ENCODE results near the gene RGS9.

The RGS9 gene

GRCh38 chr17:65230040-65230439 is 92.9 kb downstream of the RGS9 start:
- Histone ChIP-seq H3K9me3 (ENCODE audit: control insufficient read depth, low read length) (no peaks in the 10 kb centered on the region), H2AFZ (no peak overlapping the region), H3K27me3 (ENCODE audit: control insufficient read depth, insufficient read depth, low read length) (no peaks in the 10 kb centered on the region), H3K4me2 (ENCODE audit: low read length) (no peak overlapping the region), H3K36me3 (ENCODE audit: control insufficient read depth, insufficient read depth, low read length) (no peaks in the 10 kb centered on the region), H3K9ac (no peak overlapping the region), H3K79me2 (no peaks in the 10 kb centered on the region), H3K4me3 (ENCODE audit: low read depth, low read length) (no peak overlapping the region), H3K27ac (no peak overlapping the region), H3K4me1 (no peaks in the 10 kb centered on the region)
- TF ChIP-seq, protein P1, sequence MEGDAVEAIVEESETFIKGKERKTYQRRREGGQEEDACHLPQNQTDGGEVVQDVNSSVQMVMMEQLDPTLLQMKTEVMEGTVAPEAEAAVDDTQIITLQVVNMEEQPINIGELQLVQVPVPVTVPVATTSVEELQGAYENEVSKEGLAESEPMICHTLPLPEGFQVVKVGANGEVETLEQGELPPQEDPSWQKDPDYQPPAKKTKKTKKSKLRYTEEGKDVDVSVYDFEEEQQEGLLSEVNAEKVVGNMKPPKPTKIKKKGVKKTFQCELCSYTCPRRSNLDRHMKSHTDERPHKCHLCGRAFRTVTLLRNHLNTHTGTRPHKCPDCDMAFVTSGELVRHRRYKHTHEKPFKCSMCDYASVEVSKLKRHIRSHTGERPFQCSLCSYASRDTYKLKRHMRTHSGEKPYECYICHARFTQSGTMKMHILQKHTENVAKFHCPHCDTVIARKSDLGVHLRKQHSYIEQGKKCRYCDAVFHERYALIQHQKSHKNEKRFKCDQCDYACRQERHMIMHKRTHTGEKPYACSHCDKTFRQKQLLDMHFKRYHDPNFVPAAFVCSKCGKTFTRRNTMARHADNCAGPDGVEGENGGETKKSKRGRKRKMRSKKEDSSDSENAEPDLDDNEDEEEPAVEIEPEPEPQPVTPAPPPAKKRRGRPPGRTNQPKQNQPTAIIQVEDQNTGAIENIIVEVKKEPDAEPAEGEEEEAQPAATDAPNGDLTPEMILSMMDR (IDR thresholded peaks at IDR 0.05) = no peak

DNA sequence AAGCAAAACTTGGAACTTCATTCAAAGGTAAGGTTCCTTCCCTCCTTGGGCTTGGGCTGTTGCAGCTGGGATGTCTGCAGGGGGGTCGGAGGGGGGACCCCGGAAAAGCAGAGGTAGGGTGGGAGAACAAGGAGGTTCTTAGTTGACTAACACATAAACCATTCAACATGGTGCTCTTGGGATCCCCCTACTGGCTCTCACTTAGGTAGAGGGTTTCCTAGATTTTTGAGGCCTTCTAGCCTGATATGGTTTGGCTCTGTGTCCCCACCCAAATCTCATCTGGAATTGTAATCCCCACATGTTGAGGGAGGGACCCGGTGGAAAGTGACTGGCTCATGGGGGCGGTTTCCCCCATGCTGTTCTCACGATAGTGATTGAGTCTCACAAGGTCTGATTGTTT is 93.9 kb downstream of the RGS9 start:
- Histone ChIP-seq H3K4me2 (ENCODE audit: low read length) (no peak overlapping the region), H3K4me3 (ENCODE audit: low read depth, low read length) (no peak overlapping the region), H3K79me2 (no peaks in the 10 kb centered on the region), H3K36me3 (ENCODE audit: control insufficient read depth, insufficient read depth, low read length) (no peaks in the 10 kb centered on the region), H3K27ac (no peak overlapping the region), H3K4me1 (no peaks in the 10 kb centered on the region), H3K9me3 (ENCODE audit: control insufficient read depth, low read length) (no peaks in the 10 kb centered on the region), H3K9ac (no peak overlapping the region), H2AFZ (no peak overlapping the region), H3K27me3 (ENCODE audit: control insufficient read depth, insufficient read depth, low read length) (no peaks in the 10 kb centered on the region)
- TF ChIP-seq, protein P1 (IDR thresholded peaks at IDR 0.05) = no peak

DNA sequence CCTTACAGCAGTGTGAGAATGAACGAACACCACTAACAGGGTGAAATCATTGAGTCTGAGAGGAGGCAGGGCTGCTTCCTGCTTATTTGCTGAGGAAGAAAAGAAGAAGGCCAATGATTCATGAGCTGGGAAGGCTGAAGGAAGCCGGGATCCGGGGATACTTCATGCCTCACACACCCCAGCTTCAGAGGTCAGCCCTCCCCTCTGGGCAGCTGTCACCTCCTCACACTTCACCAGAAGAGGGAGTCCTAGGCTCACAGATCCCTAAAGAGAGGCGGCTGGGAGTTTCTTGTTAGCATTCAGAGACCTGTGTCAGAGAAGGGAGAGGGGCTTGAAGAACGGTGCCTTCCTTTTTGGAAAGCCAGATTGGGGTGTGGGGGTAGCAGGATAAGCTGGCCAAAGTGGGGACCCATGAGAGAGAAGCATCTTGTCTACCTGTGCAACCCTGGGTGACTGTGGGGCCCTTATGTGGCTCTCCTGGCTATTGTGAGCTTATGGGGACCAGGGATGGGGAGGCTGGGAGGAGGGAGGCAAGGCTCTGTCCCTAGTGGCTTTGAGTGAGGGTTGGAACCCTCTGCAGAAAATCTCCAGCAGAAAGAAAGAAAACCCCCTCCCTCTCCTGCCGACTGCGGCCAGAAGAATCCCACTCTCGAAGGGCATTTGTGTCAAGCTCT is 94.6 kb downstream of the RGS9 start:
- H3K4me2 ChIP-seq (ENCODE audit: low read length) = no peak overlapping the region
- H3K27me3 ChIP-seq (ENCODE audit: control insufficient read depth, insufficient read depth, low read length) = no peaks in the 10 kb centered on the region
- H3K36me3 ChIP-seq (ENCODE audit: control insufficient read depth, insufficient read depth, low read length) = no peaks in the 10 kb centered on the region
- H3K27ac ChIP-seq = no peak overlapping the region
- TF ChIP-seq, protein P1 (IDR thresholded peaks at IDR 0.05) = peak; percentile 53
- H3K9ac ChIP-seq = no peak overlapping the region
- no peaks in the 10 kb centered on the region for H3K4me1 ChIP-seq
- H2AFZ ChIP-seq = no peak overlapping the region
- H3K9me3 ChIP-seq (ENCODE audit: control insufficient read depth, low read length) = no peaks in the 10 kb centered on the region
- H3K79me2 ChIP-seq = no peaks in the 10 kb centered on the region
- H3K4me3 ChIP-seq (ENCODE audit: low read depth, low read length) = no peak overlapping the region

- no peak overlapping the region for H3K27ac ChIP-seq
- no peaks in the 10 kb centered on the region for H3K36me3 ChIP-seq (ENCODE audit: control insufficient read depth, insufficient read depth, low read length)
- no peaks in the 10 kb centered on the region for H3K79me2 ChIP-seq
- TF ChIP-seq, protein P1 (IDR thresholded peaks at IDR 0.05) = no peak
- no peaks in the 10 kb centered on the region for H3K27me3 ChIP-seq (ENCODE audit: control insufficient read depth, insufficient read depth, low read length)
- H2AFZ ChIP-seq = no peak overlapping the region
- no peak overlapping the region for H3K9ac ChIP-seq
- H3K4me3 ChIP-seq (ENCODE audit: low read depth, low read length) = no peak overlapping the region
- H3K4me1 ChIP-seq = no peaks in the 10 kb centered on the region
- H3K9me3 ChIP-seq (ENCODE audit: control insufficient read depth, low read length) = no peaks in the 10 kb centered on the region
- no peak overlapping the region for H3K4me2 ChIP-seq (ENCODE audit: low read length)
These were observed 98.1 kb downstream of the RGS9 start for GRCh38 chr17:65235284-65235683.

DNA sequence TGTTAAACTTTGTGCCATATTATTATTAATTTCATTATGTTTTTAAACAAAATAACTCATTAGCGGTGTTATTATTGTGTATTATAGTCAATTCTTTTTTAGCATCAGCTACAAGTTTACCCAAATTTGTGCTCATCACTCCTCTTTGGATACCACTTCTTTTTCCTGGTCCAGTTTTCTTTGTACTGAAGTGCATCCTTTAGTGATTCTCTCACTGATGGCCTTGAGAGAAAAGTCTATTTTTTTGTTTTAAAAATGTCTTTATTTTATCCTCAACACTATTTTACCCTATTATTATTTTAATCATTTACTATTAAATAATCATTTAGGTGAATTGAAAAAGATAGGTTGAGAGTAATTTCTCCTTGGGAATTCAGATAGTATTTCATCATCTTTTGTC is 99.2 kb downstream of the RGS9 start:
- H3K27me3 ChIP-seq (ENCODE audit: control insufficient read depth, insufficient read depth, low read length) = no peaks in the 10 kb centered on the region
- H3K4me1 ChIP-seq = no peaks in the 10 kb centered on the region
- no peaks in the 10 kb centered on the region for H3K79me2 ChIP-seq
- no peak overlapping the region for H3K27ac ChIP-seq
- no peak overlapping the region for H3K4me3 ChIP-seq (ENCODE audit: low read depth, low read length)
- TF ChIP-seq, protein P1 (IDR thresholded peaks at IDR 0.05) = no peak
- no peak overlapping the region for H3K4me2 ChIP-seq (ENCODE audit: low read length)
- H2AFZ ChIP-seq = no peak overlapping the region
- no peak overlapping the region for H3K9ac ChIP-seq
- H3K9me3 ChIP-seq (ENCODE audit: control insufficient read depth, low read length) = no peaks in the 10 kb centered on the region
- no peaks in the 10 kb centered on the region for H3K36me3 ChIP-seq (ENCODE audit: control insufficient read depth, insufficient read depth, low read length)

All from parathyroid adenoma (tissue), 2 donors.